ENCODE data around the gene TCF3.
A peak's percentile ranks its signal among the peaks of the same experiment; 100 is the strongest.

TCF3 gene

GRCh38 chr19:1605236-1606137 is 46.9 kb downstream of the TCF3 start, which contains the start of gene UQCR11:
TSS of gene UQCR11 (minus strand) at chr19:1605462. CDS start at chr19:1605409, 53 bp downstream.
- Mint-ChIP-seq H3K27ac (ENCODE audit: low read depth) (peak within 1 kb of the TSS; percentile 95), H3K36me3 (ENCODE audit: insufficient read depth) (peaks cover 25% of the 10 kb centered on the region), H3K4me1 (peaks cover 43% of the 10 kb centered on the region)

GRCh38 chr19:1602091-1602707 is 50.2 kb downstream of the TCF3 start:
- Mint-ChIP-seq H3K9me3 (no peaks in the 10 kb centered on the region), H3K4me3 (no peak overlapping the region), H3K4me1 (peaks cover 30% of the 10 kb centered on the region), H3K36me3 (ENCODE audit: insufficient read depth) (peaks cover 30% of the 10 kb centered on the region), H3K27me3 (no peaks in the 10 kb centered on the region), H3K27ac (ENCODE audit: low read depth) (no peak overlapping the region)
- no peak for DNase-seq (ENCODE audit: low spot score in 2 of 2)
- no peak for ATAC-seq (replicated peaks; ENCODE audit: extremely low read depth, poor library complexity, severe bottlenecking)

More at GRCh38 chr19:1605236-1606137, 46.9 kb downstream of the TCF3 start, which contains the start of gene UQCR11:
- ATAC-seq (replicated peaks; ENCODE audit: extremely low read depth, poor library complexity, severe bottlenecking) (peak; percentile 85), DNase-seq (ENCODE audit: low spot score in 2 of 2) (peak; percentile 79 to 86)
- Mint-ChIP-seq H3K9me3 (no peaks in the 10 kb centered on the region), H3K4me3 (peak within 1 kb of the TSS; percentile 97), H3K27me3 (no peaks in the 10 kb centered on the region)

- no peak for ATAC-seq (replicated peaks; ENCODE audit: extremely low read depth, poor library complexity, severe bottlenecking)
- H3K27me3 Mint-ChIP-seq: no peaks in the 10 kb centered on the region
- H3K36me3 Mint-ChIP-seq (ENCODE audit: insufficient read depth): peaks cover 34% of the 10 kb centered on the region
- H3K9me3 Mint-ChIP-seq: no peaks in the 10 kb centered on the region
- DNase-seq (ENCODE audit: low spot score in 2 of 2): no peak
- H3K4me3 Mint-ChIP-seq: no peak overlapping the region
- H3K27ac Mint-ChIP-seq (ENCODE audit: low read depth): no peak overlapping the region
- H3K4me1 Mint-ChIP-seq: peaks cover 27% of the 10 kb centered on the region
Measured at GRCh38 chr19:1601613-1602064, 50.8 kb downstream of the TCF3 start.

GRCh38 chr19:1599460-1599846 is 53.0 kb downstream of the TCF3 start:
- no peak for DNase-seq (ENCODE audit: low spot score in 2 of 2)
- Mint-ChIP-seq H3K27ac (ENCODE audit: low read depth) (no peak overlapping the region), H3K27me3 (no peaks in the 10 kb centered on the region), H3K4me1 (peaks cover 9% of the 10 kb centered on the region), H3K9me3 (no peaks in the 10 kb centered on the region), H3K4me3 (no peak overlapping the region), H3K36me3 (ENCODE audit: insufficient read depth) (peaks cover 24% of the 10 kb centered on the region)
- ATAC-seq (replicated peaks; ENCODE audit: extremely low read depth, poor library complexity, severe bottlenecking): no peak

- H3K9me3 Mint-ChIP-seq: no peaks in the 10 kb centered on the region
- DNase-seq (ENCODE audit: low spot score in 2 of 2) (no peak), ATAC-seq (replicated peaks; ENCODE audit: extremely low read depth, poor library complexity, severe bottlenecking) (no peak)
- no peak overlapping the region for H3K4me3 Mint-ChIP-seq
- no peaks in the 10 kb centered on the region for H3K27me3 Mint-ChIP-seq
- H3K27ac Mint-ChIP-seq (ENCODE audit: low read depth): no peak overlapping the region
- H3K36me3 Mint-ChIP-seq (ENCODE audit: insufficient read depth): peaks cover 22% of the 10 kb centered on the region
- peaks cover 7% of the 10 kb centered on the region for H3K4me1 Mint-ChIP-seq
Measured at GRCh38 chr19:1598777-1599459, 53.5 kb downstream of the TCF3 start.

- peaks cover 11% of the 10 kb centered on the region for H3K4me1 Mint-ChIP-seq
- DNase-seq (ENCODE audit: low spot score in 2 of 2) (no peak), ATAC-seq (replicated peaks; ENCODE audit: extremely low read depth, poor library complexity, severe bottlenecking) (no peak)
- H3K27me3 Mint-ChIP-seq: no peaks in the 10 kb centered on the region
- H3K4me3 Mint-ChIP-seq: peak overlapping the region; percentile 85
- H3K27ac Mint-ChIP-seq (ENCODE audit: low read depth): peak overlapping the region; percentile 87
- no peaks in the 10 kb centered on the region for H3K9me3 Mint-ChIP-seq
- peaks cover 22% of the 10 kb centered on the region for H3K36me3 Mint-ChIP-seq (ENCODE audit: insufficient read depth)
Measured at GRCh38 chr19:1593501-1593772, 59.0 kb downstream of the TCF3 start.

- Mint-ChIP-seq H3K27me3 (no peaks in the 10 kb centered on the region), H3K4me3 (peak within 1 kb of the TSS; percentile 85), H3K9me3 (no peaks in the 10 kb centered on the region), H3K36me3 (ENCODE audit: insufficient read depth) (peaks cover 20% of the 10 kb centered on the region), H3K4me1 (peaks cover 11% of the 10 kb centered on the region), H3K27ac (ENCODE audit: low read depth) (peak within 1 kb of the TSS; percentile 87)
- peak; percentile 72 to 76 for DNase-seq (ENCODE audit: low spot score in 2 of 2)
- ATAC-seq (replicated peaks; ENCODE audit: extremely low read depth, poor library complexity, severe bottlenecking): peak; percentile 74
Measured at GRCh38 chr19:1592755-1593500, 59.5 kb downstream of the TCF3 start, which contains the start of gene MBD3. TSS of gene MBD3 (minus strand) at chr19:1592865. CDS start at chr19:1592631, 234 bp downstream.

- peak; percentile 63 to 73 for DNase-seq (ENCODE audit: low spot score in 2 of 2)
- peak; percentile 85 for ATAC-seq (replicated peaks; ENCODE audit: extremely low read depth, poor library complexity, severe bottlenecking)
- Mint-ChIP-seq H3K4me3 (peak overlapping the region; percentile 85), H3K27me3 (no peaks in the 10 kb centered on the region), H3K27ac (ENCODE audit: low read depth) (peak overlapping the region; percentile 87), H3K9me3 (no peaks in the 10 kb centered on the region), H3K4me1 (peaks cover 11% of the 10 kb centered on the region), H3K36me3 (ENCODE audit: insufficient read depth) (peaks cover 17% of the 10 kb centered on the region)
Measured at GRCh38 chr19:1592024-1592754, 60.2 kb downstream of the TCF3 start.

- DNase-seq (ENCODE audit: low spot score in 2 of 2) (no peak), ATAC-seq (replicated peaks; ENCODE audit: extremely low read depth, poor library complexity, severe bottlenecking) (no peak)
- Mint-ChIP-seq H3K36me3 (ENCODE audit: insufficient read depth) (peaks cover 13% of the 10 kb centered on the region), H3K4me1 (peaks cover 11% of the 10 kb centered on the region), H3K27ac (ENCODE audit: low read depth) (peak overlapping the region; percentile 74), H3K9me3 (no peaks in the 10 kb centered on the region), H3K4me3 (peak overlapping the region; percentile 85), H3K27me3 (no peaks in the 10 kb centered on the region)
Measured at GRCh38 chr19:1591421-1592023, 60.9 kb downstream of the TCF3 start.

GRCh38 chr19:1590641-1591397 is 61.6 kb downstream of the TCF3 start:
- Mint-ChIP-seq H3K36me3 (ENCODE audit: insufficient read depth) (peaks cover 10% of the 10 kb centered on the region), H3K4me1 (peaks cover 11% of the 10 kb centered on the region), H3K4me3 (peak overlapping the region; percentile 85), H3K27me3 (no peaks in the 10 kb centered on the region), H3K9me3 (no peaks in the 10 kb centered on the region), H3K27ac (ENCODE audit: low read depth) (peak overlapping the region; percentile 74)
- no peak for DNase-seq (ENCODE audit: low spot score in 2 of 2)
- ATAC-seq (replicated peaks; ENCODE audit: extremely low read depth, poor library complexity, severe bottlenecking): no peak

- H3K4me1 Mint-ChIP-seq: peaks cover 11% of the 10 kb centered on the region
- no peaks in the 10 kb centered on the region for H3K9me3 Mint-ChIP-seq
- H3K36me3 Mint-ChIP-seq (ENCODE audit: insufficient read depth): peaks cover 7% of the 10 kb centered on the region
- H3K27ac Mint-ChIP-seq (ENCODE audit: low read depth): peak overlapping the region; percentile 32
- H3K27me3 Mint-ChIP-seq: no peaks in the 10 kb centered on the region
- DNase-seq (ENCODE audit: low spot score in 2 of 2) (no peak), ATAC-seq (replicated peaks; ENCODE audit: extremely low read depth, poor library complexity, severe bottlenecking) (no peak)
- H3K4me3 Mint-ChIP-seq: no peak overlapping the region
Measured at GRCh38 chr19:1587872-1588271, 64.5 kb downstream of the TCF3 start.
